Endothelial cell of umbilical vein (primary cell): ENCODE results near the gene BTF3L4. TPM values are rescaled to one million over a fixed set of nuclear protein-coding genes. Genes with fewer than 3 reads are reported as not detected.

Source experiments
- BruUV-seq: library from RNA; stranded (reverse); fragments of 400-500 nt; replicated peaks from 2 replicates; lab custom pipeline; 2021; lab: Mats Ljungman, UMichigan
- CTCF ChIA-PET: fragments of 300-600, 350-600 bp; sonication (Branson Sonifier 250); formaldehyde crosslinking; loops from one replicate; lab custom pipeline; 2021; ENCODE audit warnings: antibody characterized with exemption, inconsistent platforms; lab: Charles Lee
- POLR2A ChIA-PET: fragments of 300-600, 350-600 bp; sonication (Branson Sonifier 250); formaldehyde crosslinking; loops from one replicate; lab custom pipeline; 2021; ENCODE audit warnings: antibody characterized with exemption, inconsistent platforms; lab: Charles Lee
- DNase-seq: peaks from one replicate; pipeline ENCODE4 v3.0.0-alpha.2; 2011; ENCODE audit warnings: low read depth, low spot score
- FAIRE-seq: peaks from 2 replicates; lab custom pipeline; 2011; peaks lifted over from hg19 to GRCh38; lab: Jason Lieb, UNC
- H2AFZ ChIP-seq: 2 replicates; pipeline ENCODE4 v1.6.0; 2012; ENCODE audit warnings: low read depth, low read length, control low read depth, inconsistent platforms
- H3K27ac ChIP-seq: 2 replicates; pipeline ENCODE4 v1.5.1; 2011; ENCODE audit warnings: low read depth, mild to moderate bottlenecking, control low read depth, low read length, moderate library complexity; ENCODE audit not compliant: insufficient read depth
- H3K27me3 ChIP-seq, 2 experiments: 2 replicates each; pipeline versions ENCODE4 v1.6.0 to v1.6.1; 2011; ENCODE audit warnings: low read length in 2 of 2, mixed read lengths in 1 of 2; ENCODE audit not compliant: control insufficient read depth in 2 of 2, insufficient read depth in 2 of 2
- H3K36me3 ChIP-seq, 2 experiments: 2 replicates in 1 of 2; 3 replicates in 1 of 2; pipeline ENCODE4 v1.5.1; 2011; ENCODE audit warnings: low read length in 2 of 2, mild to moderate bottlenecking in 1 of 2, moderate library complexity in 1 of 2; ENCODE audit not compliant: control insufficient read depth in 2 of 2, insufficient read depth in 2 of 2; ENCODE audit errors: extremely low read depth in 1 of 2
- H3K4me1 ChIP-seq: 3 replicates; pipeline ENCODE4 v1.5.1; 2011; ENCODE audit warnings: mild to moderate bottlenecking, low read length; ENCODE audit not compliant: control insufficient read depth, insufficient read depth; ENCODE audit errors: extremely low read depth
- H3K4me2 ChIP-seq: 2 replicates; pipeline ENCODE4 v1.6.1; 2011; ENCODE audit warnings: low read length, control low read depth, mixed read lengths; ENCODE audit not compliant: insufficient read depth
- H3K4me3 ChIP-seq, 3 experiments: fragments of 200-600 bp in 1 of 3; sonication (generic), shearing (Covaris generic) in 1 of 3; replicated peaks in 1 of 3; 2 replicates each; pipeline ENCODE4 v1.5.1; 2011 to 2016; ENCODE audit warnings: control low read depth in 3 of 3, low read length in 3 of 3, mild to moderate bottlenecking in 2 of 3, inconsistent platforms in 1 of 3, low read depth in 1 of 3, moderate library complexity in 1 of 3; ENCODE audit not compliant: insufficient read depth in 1 of 3
- H3K79me2 ChIP-seq: 2 replicates; pipeline ENCODE4 v1.6.0; 2012; ENCODE audit warnings: low read length, inconsistent platforms; ENCODE audit not compliant: control insufficient read depth, insufficient read depth
- H3K9ac ChIP-seq: replicated peaks from 2 replicates; pipeline ENCODE3; 2011; ENCODE audit warnings: low read length, control low read depth; ENCODE audit not compliant: insufficient read depth; ENCODE audit errors: extremely low read depth
- H3K9me1 ChIP-seq: replicated peaks from 3 replicates; pipeline ENCODE4 v1.6.0; 2011; ENCODE audit warnings: mild to moderate bottlenecking, low read length; ENCODE audit not compliant: control insufficient read depth, insufficient read depth; ENCODE audit errors: extremely low read depth
- H3K9me3 ChIP-seq: replicated peaks from 2 replicates; pipeline ENCODE4 v1.5.1; 2012; ENCODE audit warnings: low read length, inconsistent platforms; ENCODE audit not compliant: control insufficient read depth, insufficient read depth
- H4K20me1 ChIP-seq: replicated peaks from 2 replicates; pipeline ENCODE3; 2011; ENCODE audit warnings: mild to moderate bottlenecking, low read length; ENCODE audit not compliant: control insufficient read depth, insufficient read depth; ENCODE audit errors: extremely low read depth
- EZH2 ChIP-seq: IDR thresholded peaks from 2 replicates; pipeline ENCODE4 v1.6.1; 2012; ENCODE audit warnings: borderline replicate concordance, low read depth, mild to moderate bottlenecking, moderate library complexity, low read length, inconsistent platforms; ENCODE audit not compliant: severe bottlenecking
- FOS ChIP-seq: IDR thresholded peaks from 2 replicates; pipeline ENCODE4 v1.6.1; 2011; ENCODE audit warnings: mild to moderate bottlenecking, low read length, moderate library complexity, borderline replicate concordance; ENCODE audit not compliant: insufficient read depth
- GATA2 ChIP-seq: IDR thresholded peaks from 2 replicates; pipeline ENCODE4 v1.7.0; 2011; ENCODE audit warnings: low read depth, mild to moderate bottlenecking, moderate library complexity, mixed read lengths, low read length; ENCODE audit not compliant: insufficient read length, insufficient read depth
- JUN ChIP-seq: IDR thresholded peaks from 2 replicates; pipeline ENCODE4 v1.6.1; 2011; ENCODE audit warnings: borderline replicate concordance, low read depth; ENCODE audit not compliant: insufficient read length, insufficient read depth
- MYC ChIP-seq: IDR thresholded peaks from one replicate; pipeline ENCODE4 v1.6.1; 2011; ENCODE audit warnings: mild to moderate bottlenecking, low read depth, low read length
- POLR2A ChIP-seq: IDR thresholded peaks from 2 replicates; pipeline ENCODE4 v1.6.1; 2012; ENCODE audit warnings: low read depth, mild to moderate bottlenecking, control low read depth, low read length
- POLR2AphosphoS5 ChIP-seq: IDR thresholded peaks from 2 replicates; pipeline ENCODE4 v1.6.1; 2012; ENCODE audit warnings: low read depth, mild to moderate bottlenecking, control low read depth, low read length, moderate library complexity; ENCODE audit not compliant: insufficient read depth
- dilution Hi-C: fragments of 300-500 bp; cut with MboI; formaldehyde crosslinking; loops from one replicate; pipeline ENCODE4 v1.15.0; 2019; ENCODE audit warnings: low sequenced_read_pairs; ENCODE audit not compliant: extremely low pct_ligation_motif_present
- intact Hi-C: fragments of 100-400 bp; cut with micrococcal nuclease; formaldehyde crosslinking; loops from one replicate; pipeline ENCODE4 v1.10.0; 2022
- polyA plus RNA-seq, 4 experiments: library from polyadenylated mRNA; depleted of rRNA in 3 of 4; stranded (reverse) in 3 of 4; unstranded in 1 of 4; fragments of >200 nt; gene quantifications; 2 replicates each; pipeline versions ENCODE4 v1.2.1 to v1.2.3, GENCODE V29; 2011 to 2012; ENCODE audit warnings: missing spikeins in 1 of 4
- total RNA-seq: library from RNA; stranded (reverse); gene quantifications from 2 replicates; pipeline ENCODE4 v1.2.3, GENCODE V29; 2021
- TF ChIP-seq, protein P1 (sequence below): IDR thresholded peaks from 2 replicates; pipeline ENCODE4 v1.6.1; 2011; ENCODE audit not compliant: insufficient read depth, insufficient read length
- TF ChIP-seq, protein P2 (sequence below), 2 donors: IDR thresholded peaks; 1 replicate in 1 of 2; 2 replicates in 1 of 2; pipeline ENCODE4 v1.5.1; 2011; ENCODE audit warnings: low read length in 2 of 2, mild to moderate bottlenecking in 2 of 2, moderate library complexity in 2 of 2, control low read depth in 1 of 2, inconsistent platforms in 1 of 2, low read depth in 1 of 2; ENCODE audit not compliant: insufficient read depth in 1 of 2; ENCODE audit errors: extremely low read depth in 1 of 2

BTF3L4 gene
- total and polyA plus RNA-seq, 2 donors (not counting 3 experiments of a cell fraction or from before 2014, with no cell fraction given): 25.1 to 43.2 TPM

DNA sequence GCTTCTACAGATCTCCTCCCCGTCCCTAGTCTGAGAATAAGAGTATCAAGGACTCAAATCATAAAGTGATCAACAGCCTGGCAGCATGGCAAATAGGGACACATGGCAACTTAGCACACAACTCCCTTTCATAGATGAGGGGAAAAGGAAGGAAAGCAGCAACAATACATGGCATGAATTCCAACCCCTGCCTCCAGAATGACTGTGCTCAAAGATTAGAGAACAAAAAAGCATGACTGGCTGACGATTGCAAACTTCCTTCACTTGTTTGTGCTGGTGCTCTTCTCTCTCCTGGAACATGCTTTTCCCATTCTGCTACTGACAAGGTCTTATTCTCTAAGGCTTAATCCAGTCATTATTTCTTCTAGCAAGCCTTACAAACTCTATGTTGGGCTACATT is 34.0 kb upstream of the BTF3L4 start:
- ChIA-PET CTCF (interaction anchor here (0.6 to 1.4 kb wide), 2 partner anchors 38 to 125 kb away, joined by 3 to 5 read pairs; no protein-coding TSS in a partner anchor), POLR2A (no interaction called here)
- BruUV-seq: no TSS peak
- intact Hi-C loops (no loop called here), dilution Hi-C loops (no loop called here)
- no peaks in the 10 kb centered on the region for H3K9me1 ChIP-seq
- H4K20me1 ChIP-seq: no peaks in the 10 kb centered on the region
- no peak overlapping the region for H3K4me3 ChIP-seq
- FAIRE-seq: peak; percentile 78
- TF ChIP-seq, protein P1, sequence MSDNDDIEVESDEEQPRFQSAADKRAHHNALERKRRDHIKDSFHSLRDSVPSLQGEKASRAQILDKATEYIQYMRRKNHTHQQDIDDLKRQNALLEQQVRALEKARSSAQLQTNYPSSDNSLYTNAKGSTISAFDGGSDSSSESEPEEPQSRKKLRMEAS: no peak
- TF ChIP-seq GATA2 (no peak), MYC (no peak), JUN (no peak), EZH2 (no peak)
- no peak overlapping the region for H3K9ac ChIP-seq
- H2AFZ ChIP-seq: no peak overlapping the region
- H3K4me1 ChIP-seq: peaks cover 6% of the 10 kb centered on the region
- H3K27ac ChIP-seq: no peak overlapping the region
- H3K79me2 ChIP-seq: no peaks in the 10 kb centered on the region
- no peaks in the 10 kb centered on the region for H3K27me3 ChIP-seq
- H3K4me2 ChIP-seq: no peak overlapping the region
- H3K36me3 ChIP-seq: peaks cover 9 to 11% of the 10 kb centered on the region in 2 experiments
- peak; percentile 91 for DNase-seq
- no peaks in the 10 kb centered on the region for H3K9me3 ChIP-seq

DNA sequence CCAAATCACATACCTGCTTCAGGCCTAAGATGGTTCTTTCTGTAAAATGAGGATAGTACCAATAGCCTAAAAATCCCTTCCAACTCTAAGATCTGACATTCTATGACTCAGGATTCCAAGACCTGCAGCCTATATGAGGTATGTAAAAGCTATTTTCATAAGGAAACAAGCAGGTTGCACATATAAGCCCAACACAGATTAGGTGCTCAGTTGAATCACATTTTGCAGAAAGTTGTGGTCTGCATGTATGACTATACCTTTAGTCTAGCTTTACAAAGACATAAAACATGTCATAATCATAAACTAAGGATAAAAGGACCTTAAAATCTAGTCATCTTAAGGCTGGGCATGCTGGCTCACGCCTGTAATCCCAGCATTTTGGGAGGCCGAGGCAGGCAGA is 29.8 kb upstream of the BTF3L4 start:
- no peak overlapping the region for H3K4me3 ChIP-seq
- TF ChIP-seq, protein P1: no peak
- TF ChIP-seq FOS: no peak
- TF ChIP-seq EZH2: no peak
- no peak for TF ChIP-seq JUN
- TF ChIP-seq, protein P2, sequence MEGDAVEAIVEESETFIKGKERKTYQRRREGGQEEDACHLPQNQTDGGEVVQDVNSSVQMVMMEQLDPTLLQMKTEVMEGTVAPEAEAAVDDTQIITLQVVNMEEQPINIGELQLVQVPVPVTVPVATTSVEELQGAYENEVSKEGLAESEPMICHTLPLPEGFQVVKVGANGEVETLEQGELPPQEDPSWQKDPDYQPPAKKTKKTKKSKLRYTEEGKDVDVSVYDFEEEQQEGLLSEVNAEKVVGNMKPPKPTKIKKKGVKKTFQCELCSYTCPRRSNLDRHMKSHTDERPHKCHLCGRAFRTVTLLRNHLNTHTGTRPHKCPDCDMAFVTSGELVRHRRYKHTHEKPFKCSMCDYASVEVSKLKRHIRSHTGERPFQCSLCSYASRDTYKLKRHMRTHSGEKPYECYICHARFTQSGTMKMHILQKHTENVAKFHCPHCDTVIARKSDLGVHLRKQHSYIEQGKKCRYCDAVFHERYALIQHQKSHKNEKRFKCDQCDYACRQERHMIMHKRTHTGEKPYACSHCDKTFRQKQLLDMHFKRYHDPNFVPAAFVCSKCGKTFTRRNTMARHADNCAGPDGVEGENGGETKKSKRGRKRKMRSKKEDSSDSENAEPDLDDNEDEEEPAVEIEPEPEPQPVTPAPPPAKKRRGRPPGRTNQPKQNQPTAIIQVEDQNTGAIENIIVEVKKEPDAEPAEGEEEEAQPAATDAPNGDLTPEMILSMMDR (IDR thresholded peaks at IDR 0.05; ENCODE audit: extremely low read depth in 1 of 2, insufficient read depth in 1 of 2, low read depth in 1 of 2, low read length in 2 of 2): no peak
- no peak for TF ChIP-seq MYC
- TF ChIP-seq POLR2AphosphoS5: no peak
- no peak for TF ChIP-seq POLR2A
- TF ChIP-seq GATA2: no peak
- H3K9me3 ChIP-seq: no peaks in the 10 kb centered on the region
- no peak for DNase-seq
- H3K27me3 ChIP-seq: no peaks in the 10 kb centered on the region
- FAIRE-seq: no peak
- POLR2A ChIA-PET: no interaction called here
- peaks cover 5% of the 10 kb centered on the region in 2 experiments for H3K36me3 ChIP-seq
- no TSS peak for BruUV-seq
- H3K79me2 ChIP-seq: peaks cover 6% of the 10 kb centered on the region
- H4K20me1 ChIP-seq: no peaks in the 10 kb centered on the region
- dilution Hi-C loops (no loop called here), intact Hi-C loops (no loop called here)
- H3K9ac ChIP-seq: no peak overlapping the region
- peaks cover 6% of the 10 kb centered on the region for H3K4me1 ChIP-seq
- H3K9me1 ChIP-seq: no peaks in the 10 kb centered on the region
- no peak overlapping the region for H3K4me2 ChIP-seq
- no peak overlapping the region for H3K27ac ChIP-seq
- no peak overlapping the region for H2AFZ ChIP-seq
- CTCF ChIA-PET: no interaction called here
